Ishikawa (cell line): ENCODE measurements around the gene DNAJC27.

Source experiments
- EGR1 ChIP-seq: IDR thresholded peaks from 2 replicates; pipeline ENCODE4 v1.6.1; 2012
- EP300 ChIP-seq: IDR thresholded peaks from 2 replicates; pipeline ENCODE4 v1.6.1; 2012; ENCODE audit warnings: borderline replicate concordance
- FOXM1 ChIP-seq: IDR thresholded peaks from 2 replicates; pipeline ENCODE4 v1.6.1; 2012; ENCODE audit warnings: low read depth, borderline replicate concordance
- RAD21 ChIP-seq: IDR thresholded peaks from 2 replicates; pipeline ENCODE4 v1.6.1; 2012; ENCODE audit warnings: low read depth
- TAF1 ChIP-seq: IDR thresholded peaks from 2 replicates; pipeline ENCODE4 v1.6.1; 2012; ENCODE audit warnings: low read depth, mild to moderate bottlenecking
- TCF12 ChIP-seq: IDR thresholded peaks from 2 replicates; pipeline ENCODE4 v1.6.1; 2012; ENCODE audit warnings: low read depth
- YY1 ChIP-seq: IDR thresholded peaks from 2 replicates; pipeline ENCODE4 v1.6.1; 2012; ENCODE audit warnings: low read depth
- ZBTB7A ChIP-seq: IDR thresholded peaks from 2 replicates; pipeline ENCODE4 v1.6.1; 2012; ENCODE audit warnings: low read depth
- TF ChIP-seq, protein P1 (sequence below): IDR thresholded peaks from 2 replicates; pipeline ENCODE4 v1.6.1; 2012

DNA sequence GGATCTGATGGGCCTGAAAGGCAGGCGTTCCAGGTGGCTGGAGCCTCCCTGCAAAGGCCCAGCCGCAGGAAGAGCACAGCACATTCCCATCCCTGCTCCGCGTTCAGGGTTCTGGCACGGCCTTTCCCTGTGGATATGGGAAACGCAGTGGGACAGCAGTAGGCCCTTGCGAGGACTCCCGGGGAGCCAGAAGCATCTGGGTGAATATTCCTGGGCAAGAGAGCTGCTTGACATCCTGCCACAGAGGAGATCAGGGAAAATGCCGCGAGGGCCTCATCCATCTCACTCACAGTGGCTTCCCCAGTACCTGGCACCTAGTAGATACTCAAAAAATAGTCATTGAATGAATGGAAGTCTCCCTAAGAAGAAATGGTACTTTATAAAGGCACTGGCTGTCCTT, 48.6 kb downstream of the DNAJC27 start:
- TF ChIP-seq FOXM1 (no peak), TCF12 (no peak), EGR1 (no peak), EP300 (no peak), RAD21 (no peak), YY1 (no peak), TAF1 (no peak), ZBTB7A (no peak)
- TF ChIP-seq, protein P1, sequence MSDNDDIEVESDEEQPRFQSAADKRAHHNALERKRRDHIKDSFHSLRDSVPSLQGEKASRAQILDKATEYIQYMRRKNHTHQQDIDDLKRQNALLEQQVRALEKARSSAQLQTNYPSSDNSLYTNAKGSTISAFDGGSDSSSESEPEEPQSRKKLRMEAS = no peak
